CD4-positive, CD25-positive, alpha-beta regulatory T cell (primary cell): ENCODE results near the gene GK. TPM values are rescaled to one million over a fixed set of nuclear protein-coding genes. Genes with fewer than 3 reads are reported as not detected.

Experiments used
- ATAC-seq, 2 donors: fragments of 150-1000 bp; cut with Tn5 transposase; one replicate each; pipeline ENCODE4 v1.10.0; 2021; ENCODE audit warnings: low read depth in 2 of 2, moderate number of reproducible peaks in 2 of 2, moderate library complexity in 1 of 2
- DNase-seq, 3 donors: peaks; one replicate each; pipeline versions ENCODE4 v3.0.0 to v3.0.0-alpha.2; 2012 to 2022; ENCODE audit warnings: mixed read lengths in 1 of 3
- H3K27ac ChIP-seq: one replicate; pipeline ENCODE4 v1.7.0; 2013; ENCODE audit warnings: mild to moderate bottlenecking, low read length; ENCODE audit not compliant: insufficient read depth, poor library complexity, severe bottlenecking
- H3K27me3 ChIP-seq: one replicate; pipeline ENCODE4 v1.7.0; 2013; ENCODE audit warnings: low read length; ENCODE audit not compliant: control insufficient read depth, insufficient read depth
- H3K36me3 ChIP-seq: one replicate; pipeline ENCODE4 v1.7.0; 2013; ENCODE audit warnings: mild to moderate bottlenecking, low read length, moderate library complexity; ENCODE audit not compliant: control insufficient read depth, insufficient read depth
- H3K4me1 ChIP-seq: 2 replicates; pipeline ENCODE4 v1.7.0; 2013; ENCODE audit warnings: mild to moderate bottlenecking, low read length; ENCODE audit not compliant: insufficient read depth, control insufficient read depth, poor library complexity, severe bottlenecking
- H3K4me3 ChIP-seq: one replicate; pipeline ENCODE4 v1.7.0; 2013; ENCODE audit warnings: low read depth, mild to moderate bottlenecking, low read length, moderate library complexity
- H3K9me3 ChIP-seq, 2 experiments: 1 replicate in 1 of 2; 2 replicates in 1 of 2; pipeline ENCODE4 v1.7.0; 2013; ENCODE audit warnings: low read length in 2 of 2, mild to moderate bottlenecking in 1 of 2, moderate library complexity in 1 of 2; ENCODE audit not compliant: control insufficient read depth in 2 of 2
- H3K27ac Mint-ChIP-seq, 3 donors: one replicate each; pipeline ENCODE4 v1.8.0; 2020 to 2022; ENCODE audit warnings: mild to moderate bottlenecking in 3 of 3, mixed read lengths in 3 of 3, moderate library complexity in 2 of 3
- H3K27me3 Mint-ChIP-seq: one replicate; pipeline ENCODE4 v1.8.0; 2022; ENCODE audit warnings: mild to moderate bottlenecking, mixed read lengths
- H3K36me3 Mint-ChIP-seq: one replicate; pipeline ENCODE4 v1.8.0; 2020; ENCODE audit warnings: mixed read lengths
- H3K4me1 Mint-ChIP-seq, 4 donors: one replicate each; pipeline ENCODE4 v1.8.0; 2020 to 2022; ENCODE audit warnings: mixed read lengths in 4 of 4, mild to moderate bottlenecking in 1 of 4
- H3K4me3 Mint-ChIP-seq, 4 donors: one replicate each; pipeline ENCODE4 v1.8.0; 2020 to 2022; ENCODE audit warnings: mild to moderate bottlenecking in 4 of 4, mixed read lengths in 4 of 4, moderate library complexity in 3 of 4
- H3K9me3 Mint-ChIP-seq, 7 donors: one replicate each; pipeline ENCODE4 v1.8.0; 2020 to 2022; ENCODE audit warnings: mixed read lengths in 7 of 7, mild to moderate bottlenecking in 3 of 7, moderate library complexity in 2 of 7
- polyA plus RNA-seq, 4 donors: library from polyadenylated mRNA; unstranded; fragments of 300-500 nt; fragmentation: Illumina TruSeq; gene quantifications; one replicate each; pipeline ENCODE4 v1.2.3, GENCODE V29; 2021
- total RNA-seq: library from RNA; stranded (reverse); gene quantifications from one replicate; pipeline ENCODE4 v1.2.3, GENCODE V29; 2022

The GK gene
- total and polyA plus RNA-seq, 5 donors from 2014 or later = 13.7 to 22.3 (median 19.4) TPM

DNA sequence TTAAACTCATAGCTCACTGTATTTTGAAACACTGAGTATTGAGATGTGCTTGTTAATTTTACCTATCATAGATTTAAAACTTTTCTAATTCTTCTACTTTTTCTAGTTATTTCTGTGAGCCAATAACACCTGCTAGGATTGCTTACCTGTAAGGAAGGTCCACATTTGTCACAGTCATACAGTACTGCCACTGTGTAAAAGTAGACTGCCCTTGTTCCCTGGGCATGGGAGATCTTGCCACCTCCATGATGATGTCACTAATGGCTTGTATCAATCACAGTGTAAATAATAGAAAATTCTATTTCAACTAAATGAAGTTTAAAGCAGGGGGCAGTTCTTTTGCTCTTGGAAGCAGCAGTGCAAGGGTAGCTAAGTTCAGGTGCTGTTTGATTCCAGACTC is 35.9 kb downstream of the GK start:
- no peaks in the 10 kb centered on the region for H3K27me3 Mint-ChIP-seq

DNA sequence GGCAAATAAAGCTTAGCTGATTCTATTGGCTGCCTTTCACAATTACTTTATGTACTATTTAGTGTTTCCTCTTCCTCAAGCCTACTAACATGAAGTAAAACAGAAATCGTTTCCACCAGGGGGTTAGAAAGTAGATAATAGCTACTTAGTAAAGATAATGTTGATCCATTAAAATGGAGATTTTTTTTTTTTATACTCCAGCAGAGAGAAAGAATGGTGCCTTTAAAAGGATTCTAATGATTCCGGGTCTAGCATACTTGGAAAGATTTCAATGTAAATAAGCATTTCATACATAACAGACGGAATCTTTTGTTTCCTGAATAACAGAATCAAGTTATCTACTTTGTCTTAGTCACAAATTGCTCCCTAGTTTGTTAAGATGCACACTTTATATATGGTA is 37.1 kb downstream of the GK start:
- no peaks in the 10 kb centered on the region for H3K27me3 Mint-ChIP-seq
- H3K9me3 Mint-ChIP-seq = peaks cover 0 to 2% (median 0%) of the 10 kb centered on the region in 7 donors
- no peak overlapping the region for H3K4me3 Mint-ChIP-seq
- Histone ChIP-seq H3K4me3 (no peak overlapping the region), H3K27me3 (no peaks in the 10 kb centered on the region), H3K4me1 (no peaks in the 10 kb centered on the region), H3K36me3 (peaks cover 2% of the 10 kb centered on the region), H3K27ac (no peak overlapping the region), H3K9me3 (no peaks in the 10 kb centered on the region)
- peaks cover 10% of the 10 kb centered on the region for H3K36me3 Mint-ChIP-seq
- H3K27ac Mint-ChIP-seq = no peak overlapping the region
- no peak for DNase-seq
- peaks cover 0 to 6% (median 0%) of the 10 kb centered on the region in 4 donors for H3K4me1 Mint-ChIP-seq
- no peak for ATAC-seq

More for the DNA sequence above, 35.9 kb downstream of the GK start:
- Histone ChIP-seq H3K4me1 (no peaks in the 10 kb centered on the region), H3K9me3 (no peaks in the 10 kb centered on the region), H3K36me3 (no peaks in the 10 kb centered on the region), H3K4me3 (no peak overlapping the region), H3K27me3 (no peaks in the 10 kb centered on the region), H3K27ac (no peak overlapping the region)
- DNase-seq (no peak), ATAC-seq (no peak)
- Mint-ChIP-seq H3K9me3 (peaks cover 0 to 2% (median 0%) of the 10 kb centered on the region in 7 donors), H3K4me3 (no peak overlapping the region), H3K4me1 (peaks cover 0 to 6% (median 0%) of the 10 kb centered on the region in 4 donors), H3K27ac (no peak overlapping the region), H3K36me3 (peaks cover 10% of the 10 kb centered on the region)

DNA sequence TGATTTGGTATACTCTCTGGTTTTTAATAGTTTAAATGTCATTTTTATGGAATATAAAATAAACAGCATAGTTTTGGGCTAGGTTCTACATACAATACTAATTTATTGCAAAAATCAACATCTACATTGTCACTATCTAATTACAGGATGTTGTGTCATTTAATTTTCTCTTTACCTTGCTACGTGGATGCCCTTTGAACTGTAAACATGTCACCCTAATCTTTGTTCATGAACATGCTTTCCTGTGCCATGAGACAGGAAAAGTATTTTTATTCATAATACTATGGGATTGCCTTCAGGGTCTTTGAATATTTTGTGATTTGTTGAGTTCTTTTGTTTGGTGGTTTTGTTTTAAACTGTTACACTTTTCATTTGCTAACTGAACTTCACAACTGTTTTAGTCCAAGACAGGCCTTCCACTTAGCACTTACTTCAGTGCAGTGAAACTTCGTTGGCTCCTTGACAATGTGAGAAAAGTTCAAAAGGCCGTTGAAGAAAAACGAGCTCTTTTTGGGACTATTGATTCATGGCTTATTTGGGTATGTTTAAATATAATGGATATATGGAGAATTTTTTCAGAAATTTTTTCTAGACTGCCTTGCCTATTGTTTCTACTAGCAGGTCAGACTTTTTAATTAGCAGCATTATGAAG is 40.9 kb downstream of the GK start:
- Histone ChIP-seq H3K27ac (no peak overlapping the region), H3K4me3 (no peak overlapping the region), H3K27me3 (no peaks in the 10 kb centered on the region), H3K9me3 (no peaks in the 10 kb centered on the region), H3K36me3 (peaks cover 7% of the 10 kb centered on the region), H3K4me1 (no peaks in the 10 kb centered on the region)
- Mint-ChIP-seq H3K4me3 (no peak overlapping the region), H3K36me3 (peaks cover 13% of the 10 kb centered on the region), H3K9me3 (peaks cover 0 to 2% (median 0%) of the 10 kb centered on the region in 7 donors), H3K4me1 (peaks cover 0 to 2% (median 0%) of the 10 kb centered on the region in 4 donors), H3K27me3 (no peaks in the 10 kb centered on the region), H3K27ac (no peak overlapping the region)
- ATAC-seq = no peak
- DNase-seq = no peak

DNA sequence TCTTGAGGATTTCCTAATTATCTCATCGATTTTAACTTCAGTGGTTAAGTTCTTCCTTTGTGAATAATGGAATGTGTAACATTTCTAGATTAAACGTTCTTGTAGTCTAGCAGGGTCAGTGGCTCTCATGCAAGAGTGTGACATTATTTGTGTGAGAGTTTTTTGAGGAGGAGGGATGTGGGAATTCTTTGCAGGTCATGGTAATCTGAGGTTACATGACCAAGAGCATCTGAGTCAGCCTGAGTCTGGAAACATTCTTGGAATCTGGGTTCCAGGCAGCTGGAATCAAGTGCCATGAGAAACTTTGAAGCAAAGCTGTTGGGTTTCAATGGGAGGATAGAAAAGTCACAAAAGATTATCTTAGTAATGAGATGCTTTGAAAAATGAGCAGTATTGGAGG is 49.5 kb downstream of the GK start:
- Mint-ChIP-seq H3K4me1 (no peaks in the 10 kb centered on the region), H3K4me3 (no peak overlapping the region), H3K9me3 (no peaks in the 10 kb centered on the region), H3K36me3 (peaks cover 3% of the 10 kb centered on the region), H3K27me3 (no peaks in the 10 kb centered on the region), H3K27ac (peak overlapping the region in 2 of 3 donors; percentile 3 to 6)
- Histone ChIP-seq H3K36me3 (peaks cover 3% of the 10 kb centered on the region), H3K27ac (no peak overlapping the region), H3K4me1 (no peaks in the 10 kb centered on the region), H3K9me3 (no peaks in the 10 kb centered on the region), H3K4me3 (no peak overlapping the region), H3K27me3 (no peaks in the 10 kb centered on the region)
- DNase-seq (no peak), ATAC-seq (no peak)

DNA sequence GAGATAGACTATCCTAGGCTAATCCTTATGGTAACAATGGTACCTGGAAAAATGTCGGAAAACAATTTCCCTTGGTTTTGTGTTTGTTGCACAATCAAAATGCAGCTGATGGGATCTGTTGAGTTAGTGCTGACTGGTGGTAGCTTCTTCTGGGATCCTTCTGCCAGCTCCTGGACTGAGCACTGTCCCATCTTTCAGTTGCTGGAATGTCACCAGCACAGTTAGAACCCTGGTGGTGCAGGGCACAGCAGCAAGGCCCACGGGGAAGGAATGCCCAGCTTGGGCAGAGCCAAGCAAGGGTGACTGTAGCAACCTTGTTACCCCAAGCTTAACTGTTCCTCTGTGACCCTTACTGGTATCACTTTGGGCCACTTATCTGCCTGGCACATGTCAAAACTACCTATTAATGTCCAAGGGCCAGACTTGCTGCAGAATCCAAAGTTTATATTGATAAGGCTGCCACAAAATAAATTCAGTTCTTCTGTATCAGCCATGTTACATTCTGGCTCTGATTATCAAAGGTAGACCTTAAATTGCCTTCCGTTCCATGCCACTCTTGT is 53.1 kb downstream of the GK start:
- Histone ChIP-seq H3K36me3 (peaks cover 8% of the 10 kb centered on the region), H3K27me3 (no peaks in the 10 kb centered on the region), H3K4me1 (no peaks in the 10 kb centered on the region), H3K27ac (no peak overlapping the region), H3K9me3 (no peaks in the 10 kb centered on the region), H3K4me3 (no peak overlapping the region)
- DNase-seq (no peak), ATAC-seq (no peak)
- H3K4me3 Mint-ChIP-seq = no peak overlapping the region
- H3K36me3 Mint-ChIP-seq = peaks cover 4% of the 10 kb centered on the region
- H3K4me1 Mint-ChIP-seq = peaks cover 0 to 2% (median under 1%) of the 10 kb centered on the region in 4 donors
- no peaks in the 10 kb centered on the region for H3K27me3 Mint-ChIP-seq
- H3K27ac Mint-ChIP-seq = no peak overlapping the region
- no peaks in the 10 kb centered on the region for H3K9me3 Mint-ChIP-seq

DNA sequence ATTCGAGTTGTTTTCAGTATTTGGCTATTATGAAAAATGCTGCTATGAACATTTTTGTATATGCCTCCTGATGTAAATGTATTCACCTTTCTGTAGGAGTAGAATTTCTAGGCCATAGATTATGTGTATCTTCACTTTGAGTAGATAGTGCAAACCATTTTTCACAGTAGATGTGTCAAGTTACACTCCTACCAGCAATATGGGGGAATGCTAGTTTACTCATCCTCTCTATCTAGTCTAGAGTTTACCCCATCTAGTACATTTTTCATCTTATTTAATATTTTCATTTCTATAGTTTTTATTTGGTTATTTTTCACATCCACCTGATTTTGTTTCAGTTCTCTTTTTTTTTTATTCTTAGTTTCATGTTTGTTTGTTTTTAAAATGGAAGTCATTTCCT is 59.0 kb downstream of the GK start:
- Mint-ChIP-seq H3K36me3 (peaks cover 4% of the 10 kb centered on the region), H3K4me3 (no peak overlapping the region), H3K4me1 (peaks cover 8 to 20% (median 12%) of the 10 kb centered on the region in 4 donors), H3K27me3 (no peaks in the 10 kb centered on the region), H3K27ac (no peak overlapping the region), H3K9me3 (no peaks in the 10 kb centered on the region)
- H3K27ac ChIP-seq = no peak overlapping the region
- H3K4me3 ChIP-seq = no peak overlapping the region
- H3K36me3 ChIP-seq = peaks cover 5% of the 10 kb centered on the region
- peaks cover 2% of the 10 kb centered on the region for H3K4me1 ChIP-seq
- H3K9me3 ChIP-seq = no peaks in the 10 kb centered on the region
- H3K27me3 ChIP-seq = no peaks in the 10 kb centered on the region
- ATAC-seq (no peak), DNase-seq (no peak)

DNA sequence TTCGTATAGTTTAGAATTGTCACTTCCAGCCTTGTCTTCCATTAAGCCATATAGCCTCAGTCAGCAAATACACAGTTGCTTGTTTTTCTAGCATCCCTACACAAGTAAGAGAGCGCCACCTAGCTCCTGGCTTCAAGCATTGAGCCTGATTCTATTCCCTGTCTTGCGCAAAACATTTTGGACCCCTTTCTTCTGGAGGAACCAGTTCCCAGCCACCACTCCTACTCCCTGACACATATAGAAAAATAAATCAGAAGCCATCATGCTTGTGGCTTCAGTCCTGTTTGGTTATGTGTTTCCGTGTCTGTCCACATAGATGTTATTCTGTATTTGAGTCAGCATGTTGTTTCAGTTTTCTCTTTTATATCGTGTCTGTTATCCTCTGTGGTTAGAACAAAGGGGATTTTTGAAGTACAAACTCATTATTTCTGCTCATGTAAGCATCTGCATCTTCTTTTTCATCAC is 59.9 kb downstream of the GK start:
- H3K27ac Mint-ChIP-seq = peak overlapping the region; percentile 33 to 74 (median 61)
- Histone ChIP-seq H3K36me3 (peaks cover 4% of the 10 kb centered on the region), H3K4me3 (no peak overlapping the region), H3K4me1 (peaks cover 2% of the 10 kb centered on the region), H3K27me3 (no peaks in the 10 kb centered on the region), H3K9me3 (no peaks in the 10 kb centered on the region), H3K27ac (peak overlapping the region; percentile 67)
- no peaks in the 10 kb centered on the region for H3K27me3 Mint-ChIP-seq
- peaks cover 4% of the 10 kb centered on the region for H3K36me3 Mint-ChIP-seq
- ATAC-seq (peak; percentile 37 to 56), DNase-seq (peak; percentile 11 to 76 (median 42))
- peak overlapping the region in 3 of 4 donors; percentile 1 to 62 (median 55) for H3K4me3 Mint-ChIP-seq
- peaks cover 0 to 2% (median 0%) of the 10 kb centered on the region in 7 donors for H3K9me3 Mint-ChIP-seq
- peaks cover 9 to 20% (median 12%) of the 10 kb centered on the region in 4 donors for H3K4me1 Mint-ChIP-seq
